Sigmoid colon (tissue), 4 donors: ENCODE measurements around the gene RFX4.

Source experiments
- CTCF ChIP-seq, 4 experiments: fragments of 450-650 bp in 3 of 4; fragments of 200-600 bp in 1 of 4; IDR thresholded peaks; one replicate each; pipeline ENCODE4 v1.5.1; 2016 to 2019; ENCODE audit warnings: antibody characterized with exemption in 4 of 4, mild to moderate bottlenecking in 3 of 4, moderate library complexity in 2 of 4
- EP300 ChIP-seq, 4 donors: sonication (generic); formaldehyde crosslinking; IDR thresholded peaks; one replicate each; pipeline ENCODE4 v1.6.1; 2017; ENCODE audit warnings: antibody characterized with exemption in 4 of 4
- POLR2AphosphoS5 ChIP-seq, 4 donors: sonication (generic); formaldehyde crosslinking; IDR thresholded peaks; one replicate each; pipeline ENCODE4 v1.6.1; 2017; ENCODE audit warnings: antibody characterized with exemption in 4 of 4

GRCh38 chr12:106724116-106724515, 141.3 kb downstream of the RFX4 start:
- TF ChIP-seq CTCF (IDR thresholded peaks at IDR 0.05) (no peak), EP300 (IDR thresholded peaks at IDR 0.05) (no peak), POLR2AphosphoS5 (IDR thresholded peaks at IDR 0.05) (no peak)
